Measurements from ENCODE around the gene TRIM13. TPM values are rescaled to one million over a fixed set of nuclear protein-coding genes. Genes with fewer than 3 reads are reported as not detected.
"Not testable (repeated sequence)": the region's sequence is repeated elsewhere in the genome, so short reads cannot be mapped to it uniquely, and the experiment has no call there.

The TRIM13 gene
- total and polyA plus RNA-seq, 2 of the 8 experiments (the other 6 are each of a cell fraction or from before 2014, with no cell fraction given): 21.2 to 31.5 TPM

GRCh38 chr13:49990612-49991011 is 6.2 kb upstream of the TRIM13 start:
- H3K4me1 ChIP-seq (replicated peaks in 1 of 4; ENCODE audit: control insufficient read depth in 3 of 4, insufficient read depth in 4 of 4, low read length in 3 of 4); H2AFZ ChIP-seq (ENCODE audit: low read length); H3K79me2 ChIP-seq (ENCODE audit: control insufficient read depth in 1 of 2, insufficient read depth in 2 of 2, low read length in 2 of 2); H2BK5ac ChIP-seq (ENCODE audit: low read depth, low read length); H3K4me2 ChIP-seq (ENCODE audit: insufficient read depth in 1 of 2, low read depth in 2 of 2, low read length in 2 of 2); H3K14ac ChIP-seq (ENCODE audit: insufficient read length); H3K79me1 ChIP-seq (ENCODE audit: low read depth, low read length); H2BK12ac ChIP-seq (ENCODE audit: low read depth, low read length); H3K27me3 ChIP-seq (replicated peaks in 1 of 4; ENCODE audit: control insufficient read depth in 3 of 4, extremely low read depth in 1 of 4, insufficient read depth in 3 of 4, low read length in 3 of 4); H2BK120ac ChIP-seq (replicated peaks; ENCODE audit: low read depth, low read length); H2BK15ac ChIP-seq (ENCODE audit: low read length); H4K20me1 ChIP-seq (replicated peaks in 1 of 2; ENCODE audit: control insufficient read depth in 1 of 2, insufficient read depth in 2 of 2, low read length in 2 of 2); H3K23me2 ChIP-seq (ENCODE audit: low read depth, low read length); H3K9ac ChIP-seq (replicated peaks in 1 of 4; ENCODE audit: extremely low read depth in 1 of 4, low read depth in 3 of 4, low read length in 3 of 4); H2AK5ac ChIP-seq (ENCODE audit: low read depth, low read length); H4K91ac ChIP-seq (replicated peaks; ENCODE audit: insufficient read length, low read length); H4K5ac ChIP-seq (ENCODE audit: insufficient read length, low read depth, low read length); H3K56ac ChIP-seq (replicated peaks; ENCODE audit: insufficient read length, low read depth, low read length); H4K8ac ChIP-seq (ENCODE audit: extremely low read depth, insufficient read depth, low read length); H3K18ac ChIP-seq (ENCODE audit: extremely low read depth, low read length); H3K4me3 ChIP-seq (ENCODE audit: extremely low read depth in 1 of 4, insufficient read depth in 2 of 4, low read depth in 3 of 4, low read length in 4 of 4); FAIRE-seq; H2BK20ac ChIP-seq (ENCODE audit: low read length); DNase-seq (ENCODE audit: low read depth in 1 of 2, low spot score in 2 of 2); H3K23ac ChIP-seq (ENCODE audit: insufficient read length); POLR2A ChIA-PET (ENCODE audit: partially characterized antibody); H3K4ac ChIP-seq (replicated peaks; ENCODE audit: insufficient read length, low read depth, low read length); H3K36me3 ChIP-seq (ENCODE audit: control insufficient read depth in 2 of 4, insufficient read depth in 4 of 4, low read length in 3 of 4); H3K9me3 ChIP-seq (ENCODE audit: insufficient read depth in 2 of 2, low read depth in 1 of 2, low read length in 1 of 2); H3K27ac ChIP-seq (ENCODE audit: low read depth, low read length): not testable (repeated sequence)
- CTCF ChIA-PET (ENCODE audit: partially characterized antibody): interaction anchor here (10.2 kb wide), 1 partner anchor 14 kb away, joined by 72 read pairs; no protein-coding TSS in a partner anchor
- 86% methylated on average over 6 of the region's 6 CpGs; no CpG with 5 or more reads in 1 of the 2 experiments for WGBS, 2 experiments (ENCODE audit: extremely low coverage in 1 of 2, insufficient coverage in 1 of 2, insufficient read length in 1 of 2, insufficient replicate concordance in 2 of 2, low coverage in 1 of 2, low lambda C conversion rate in 2 of 2, missing lambda C conversion rate in 1 of 2)
